ENCODE data around the gene CASKIN2.

The CASKIN2 gene

DNA sequence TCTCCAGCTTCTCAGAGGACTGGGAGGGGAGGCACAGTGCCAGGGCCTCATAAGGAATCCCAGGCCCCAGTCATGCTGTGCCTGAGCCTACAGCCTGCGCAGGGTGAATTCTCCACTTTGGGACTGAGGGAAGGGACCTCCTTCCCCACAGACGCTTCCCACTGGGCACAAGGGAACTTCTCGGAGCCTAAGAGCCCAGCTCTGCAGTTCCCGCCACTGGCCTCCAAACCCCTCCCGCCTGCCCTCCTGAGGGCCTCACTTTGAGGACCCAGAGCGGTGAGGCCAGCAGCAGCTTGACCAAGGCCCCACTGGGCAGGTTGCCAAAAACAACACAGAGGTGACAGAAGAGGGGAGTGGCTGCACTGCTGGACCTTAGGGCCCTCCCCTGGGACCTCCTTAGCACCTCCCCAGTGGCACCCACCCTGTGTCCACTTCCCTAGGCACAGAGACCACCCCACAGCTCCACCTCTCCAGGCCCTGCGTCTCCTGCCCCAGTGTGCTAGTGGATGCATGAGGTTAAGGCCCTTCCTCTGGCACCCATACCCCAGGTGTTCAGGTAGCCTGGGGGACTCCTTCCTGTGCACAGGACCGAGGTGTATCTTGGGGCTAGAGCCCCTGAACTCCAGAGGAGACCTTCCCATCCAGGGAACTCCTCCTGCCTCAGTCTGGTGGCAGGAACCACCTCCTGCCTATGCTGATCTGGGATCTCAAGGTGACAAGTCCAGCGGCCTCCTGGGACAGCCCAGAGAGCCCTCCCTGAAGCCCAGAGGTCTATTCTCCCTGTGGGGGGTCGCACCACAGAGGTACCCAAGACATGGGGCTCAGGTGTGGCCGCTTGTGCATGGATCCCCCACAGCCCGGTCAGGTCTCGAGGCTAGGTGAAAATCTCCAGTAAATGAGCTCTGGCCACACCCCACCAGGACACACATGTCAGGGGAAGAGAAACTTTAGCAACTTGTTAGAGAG is 3.4 kb downstream of the CASKIN2 start:
- TF ChIP-seq POLR2A (IDR thresholded peaks at IDR 0.05; ENCODE audit: low read length) = no peak
- TF ChIP-seq GATA1 (IDR thresholded peaks at IDR 0.05; ENCODE audit: low read depth, low read length) = no peak
- DNase-seq = peak; percentile 29 to 46

DNA sequence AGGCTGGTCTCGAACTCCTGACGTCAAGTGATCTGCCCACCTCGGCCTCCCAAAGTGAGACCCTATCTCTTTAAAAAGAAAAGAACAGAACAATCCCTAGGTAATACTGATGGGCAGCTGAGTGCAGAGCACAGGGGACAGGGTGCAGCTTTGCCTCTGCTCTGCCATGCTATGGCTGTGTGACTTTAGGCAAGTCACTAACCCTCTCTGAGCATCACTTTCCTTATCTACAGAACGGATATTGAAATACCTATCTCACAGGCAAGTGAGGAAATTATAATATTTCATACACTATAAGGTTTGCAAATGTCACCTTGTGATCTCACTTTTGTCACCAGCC is 4.1 kb downstream of the CASKIN2 start:
- DNase-seq = no peak
- no peak for TF ChIP-seq GATA1 (IDR thresholded peaks at IDR 0.05; ENCODE audit: low read depth, low read length)
- TF ChIP-seq POLR2A (IDR thresholded peaks at IDR 0.05; ENCODE audit: low read length) = no peak

DNA sequence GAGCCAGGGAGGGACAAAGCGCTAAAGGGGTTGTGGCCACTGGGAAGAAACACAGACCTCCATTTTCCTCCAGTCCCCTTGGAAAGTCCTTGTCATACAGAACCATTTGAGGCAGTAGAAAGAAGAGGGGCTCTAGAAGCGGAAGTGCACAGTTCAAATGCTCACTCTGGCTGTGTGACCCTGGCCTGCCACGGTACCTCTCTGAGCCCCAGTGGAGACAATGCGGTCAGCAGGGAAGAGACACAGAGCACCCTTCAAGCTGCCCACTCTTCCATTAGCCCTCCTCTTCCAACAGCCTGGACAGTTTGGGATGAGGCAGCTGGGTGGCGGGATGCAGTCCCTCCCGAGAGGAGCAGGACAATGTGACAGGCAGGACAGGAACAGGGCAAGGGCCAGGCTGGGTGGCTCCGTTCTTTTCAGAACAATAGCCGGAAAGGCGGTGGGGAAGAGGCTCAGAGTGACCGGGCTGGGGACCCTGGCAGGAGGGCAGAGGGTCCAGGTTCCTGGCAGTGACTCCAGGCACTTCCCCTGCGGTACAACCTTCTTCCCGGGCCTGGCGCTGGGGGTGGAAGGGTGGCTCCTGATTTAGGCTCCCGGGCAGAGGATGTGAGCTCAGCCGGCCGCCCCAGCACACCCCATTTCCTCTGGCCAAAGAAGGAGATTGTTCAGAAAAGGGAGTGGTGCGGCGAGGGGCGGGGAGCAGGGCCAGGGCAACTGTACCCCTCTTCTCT is 5.6 kb downstream of the CASKIN2 start:
- DNase-seq = no peak
- no peak for TF ChIP-seq GATA1 (IDR thresholded peaks at IDR 0.05; ENCODE audit: low read depth, low read length)
- TF ChIP-seq POLR2A (IDR thresholded peaks at IDR 0.05; ENCODE audit: low read length) = no peak

DNA sequence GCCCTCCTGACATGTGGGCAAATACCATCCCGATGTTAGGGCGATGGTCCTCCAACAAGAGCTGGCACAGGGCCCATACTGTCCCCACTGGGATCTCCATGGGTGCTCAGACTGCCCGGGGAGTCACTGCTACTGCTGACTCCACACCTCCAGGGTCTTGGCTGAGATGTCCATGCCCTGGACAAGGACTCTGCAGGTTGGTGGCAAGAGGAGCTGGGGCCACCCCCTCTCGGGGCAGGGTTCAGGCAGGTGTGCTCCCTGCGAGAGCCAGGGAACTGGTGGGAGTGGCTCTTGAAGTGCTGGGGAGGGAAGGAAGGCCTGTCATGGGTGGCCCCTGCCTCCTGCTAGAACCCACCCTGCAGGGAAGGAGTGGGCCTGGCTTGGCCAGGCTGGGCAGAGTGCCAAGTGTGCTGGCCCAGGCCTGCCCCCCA is 6.4 kb downstream of the CASKIN2 start:
- DNase-seq = no peak
- TF ChIP-seq GATA1 (IDR thresholded peaks at IDR 0.05; ENCODE audit: low read depth, low read length) = no peak
- no peak for TF ChIP-seq POLR2A (IDR thresholded peaks at IDR 0.05; ENCODE audit: low read length)

DNA sequence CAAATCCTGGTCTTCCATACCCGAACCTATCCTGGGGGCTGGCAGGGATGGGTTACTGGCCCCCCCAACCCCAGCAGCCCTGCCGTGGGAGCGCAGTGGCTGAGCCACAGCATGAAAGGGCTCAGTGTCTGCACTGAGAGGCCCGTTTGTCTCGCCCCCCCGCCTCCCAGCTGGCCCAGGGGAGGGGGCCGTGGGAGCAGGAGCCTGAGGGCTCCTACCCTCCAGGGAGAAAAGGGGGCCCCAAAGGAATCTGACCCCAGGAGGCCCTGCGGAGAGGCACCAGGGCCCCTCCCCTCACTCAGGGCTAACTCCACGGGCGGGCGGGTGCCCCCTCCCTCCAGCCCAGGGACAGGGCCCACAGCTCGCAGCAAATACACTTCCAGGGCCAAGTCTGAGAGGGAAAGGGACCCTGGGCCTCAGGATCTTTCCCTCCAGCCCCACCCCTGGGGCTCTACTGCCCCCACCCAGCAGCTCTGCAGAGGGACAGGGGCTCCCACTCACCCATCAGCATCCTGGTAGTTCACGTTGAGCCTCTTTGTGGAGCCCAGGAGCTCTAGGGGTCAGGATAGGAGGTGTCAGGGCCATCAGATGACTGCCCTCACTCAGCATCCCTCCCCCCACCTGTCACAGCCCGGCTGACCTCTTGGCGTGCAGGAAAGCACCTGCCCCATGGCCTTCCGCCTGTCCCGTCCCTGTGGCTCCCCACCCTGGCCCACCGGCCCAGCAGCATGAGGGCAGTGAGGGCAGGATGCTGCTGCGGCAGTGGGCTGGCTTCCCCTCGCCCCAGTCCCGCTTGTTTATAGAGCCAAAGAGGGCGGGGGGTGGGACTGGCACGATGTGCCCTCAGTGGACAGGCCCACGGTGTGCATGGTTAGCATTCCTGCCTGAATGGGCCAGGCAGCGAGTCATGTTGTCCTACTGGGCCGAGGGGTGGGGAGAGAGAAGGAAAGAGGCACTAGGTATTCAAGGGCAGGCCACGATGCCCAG is 7.3 kb downstream of the CASKIN2 start:
- DNase-seq = no peak
- TF ChIP-seq GATA1 (IDR thresholded peaks at IDR 0.05; ENCODE audit: low read depth, low read length) (no peak), POLR2A (IDR thresholded peaks at IDR 0.05; ENCODE audit: low read length) (no peak)

DNA sequence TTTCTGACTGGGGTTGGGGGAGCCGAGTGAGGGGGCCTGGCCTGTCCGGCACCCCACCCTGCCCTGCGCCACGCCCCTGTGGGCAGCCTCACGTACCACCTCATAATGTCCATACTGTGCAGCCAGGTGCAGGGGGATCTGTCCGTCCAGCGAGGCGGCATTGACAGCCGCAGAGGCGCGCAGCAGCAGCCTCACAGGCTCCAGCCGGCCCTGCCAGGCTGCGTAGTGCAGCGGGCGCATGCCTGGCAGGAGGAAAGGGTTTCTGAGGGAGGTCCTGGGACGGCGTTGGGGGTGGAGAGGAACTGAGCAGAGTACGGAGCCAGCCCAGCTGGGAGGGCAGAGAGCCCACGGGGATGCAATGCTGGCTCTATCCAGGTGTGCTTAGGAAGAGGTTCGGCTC is 8.4 kb downstream of the CASKIN2 start:
- TF ChIP-seq GATA1 (IDR thresholded peaks at IDR 0.05; ENCODE audit: low read depth, low read length) (no peak), POLR2A (IDR thresholded peaks at IDR 0.05; ENCODE audit: low read length) (no peak)
- DNase-seq = no peak

DNA sequence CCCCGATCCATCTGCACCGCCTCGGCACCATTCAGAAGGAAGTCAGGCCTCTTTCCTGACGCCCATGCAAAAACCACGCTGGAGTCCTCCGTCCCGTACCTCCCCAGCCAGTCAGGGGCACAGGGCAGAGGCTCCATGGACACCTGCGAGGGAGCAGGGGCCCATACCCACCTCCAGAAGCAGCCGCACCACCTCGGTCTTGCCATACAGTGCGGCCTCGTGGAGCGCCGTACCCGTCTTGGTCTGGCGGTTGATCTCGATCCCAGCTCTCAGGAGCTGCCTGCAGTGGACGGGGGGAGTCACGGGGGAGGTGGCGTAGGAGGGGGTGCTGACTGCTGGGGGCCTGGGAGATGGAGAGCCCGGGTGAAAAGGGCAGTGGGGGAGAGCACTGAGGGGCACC is 9.2 kb downstream of the CASKIN2 start:
- TF ChIP-seq GATA1 (IDR thresholded peaks at IDR 0.05; ENCODE audit: low read depth, low read length) = no peak
- TF ChIP-seq POLR2A (IDR thresholded peaks at IDR 0.05; ENCODE audit: low read length) = no peak
- no peak for DNase-seq

DNA sequence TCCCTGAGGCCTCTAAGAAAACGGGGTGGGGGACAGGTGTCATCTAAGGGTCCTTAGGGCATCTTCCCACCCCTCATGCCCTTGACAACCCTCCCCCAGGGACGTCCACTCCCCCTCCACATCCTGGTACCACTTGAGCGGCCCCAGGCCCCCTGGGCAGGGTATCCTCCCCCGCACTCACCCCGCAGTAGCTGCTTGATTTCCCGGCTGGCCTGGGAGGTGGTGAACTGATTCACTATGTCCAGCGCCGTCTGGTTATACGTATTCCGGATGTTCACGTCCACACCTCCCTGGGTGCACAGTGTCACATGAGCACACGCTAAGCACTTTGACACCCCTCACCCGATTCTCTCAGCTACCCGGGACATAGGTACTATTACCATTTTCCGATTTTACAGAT is 9.7 kb downstream of the CASKIN2 start:
- TF ChIP-seq GATA1 (IDR thresholded peaks at IDR 0.05; ENCODE audit: low read depth, low read length) = no peak
- TF ChIP-seq POLR2A (IDR thresholded peaks at IDR 0.05; ENCODE audit: low read length) = no peak
- DNase-seq = no peak

DNA sequence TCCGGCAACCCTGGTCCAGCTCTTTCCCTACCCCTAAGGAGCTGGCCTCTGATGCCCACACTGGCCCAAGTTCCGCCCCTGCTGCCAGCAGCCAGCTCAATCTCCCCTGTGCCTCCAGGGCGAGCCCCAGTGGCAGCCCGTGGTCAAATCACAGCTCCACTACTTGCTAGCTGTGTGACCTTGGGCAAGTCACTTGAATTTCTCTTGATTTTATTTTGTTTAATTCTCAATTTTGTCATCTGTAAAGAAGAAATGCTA is 10.3 kb downstream of the CASKIN2 start:
- TF ChIP-seq GATA1 (IDR thresholded peaks at IDR 0.05; ENCODE audit: low read depth, low read length) (no peak), POLR2A (IDR thresholded peaks at IDR 0.05; ENCODE audit: low read length) (no peak)

DNA sequence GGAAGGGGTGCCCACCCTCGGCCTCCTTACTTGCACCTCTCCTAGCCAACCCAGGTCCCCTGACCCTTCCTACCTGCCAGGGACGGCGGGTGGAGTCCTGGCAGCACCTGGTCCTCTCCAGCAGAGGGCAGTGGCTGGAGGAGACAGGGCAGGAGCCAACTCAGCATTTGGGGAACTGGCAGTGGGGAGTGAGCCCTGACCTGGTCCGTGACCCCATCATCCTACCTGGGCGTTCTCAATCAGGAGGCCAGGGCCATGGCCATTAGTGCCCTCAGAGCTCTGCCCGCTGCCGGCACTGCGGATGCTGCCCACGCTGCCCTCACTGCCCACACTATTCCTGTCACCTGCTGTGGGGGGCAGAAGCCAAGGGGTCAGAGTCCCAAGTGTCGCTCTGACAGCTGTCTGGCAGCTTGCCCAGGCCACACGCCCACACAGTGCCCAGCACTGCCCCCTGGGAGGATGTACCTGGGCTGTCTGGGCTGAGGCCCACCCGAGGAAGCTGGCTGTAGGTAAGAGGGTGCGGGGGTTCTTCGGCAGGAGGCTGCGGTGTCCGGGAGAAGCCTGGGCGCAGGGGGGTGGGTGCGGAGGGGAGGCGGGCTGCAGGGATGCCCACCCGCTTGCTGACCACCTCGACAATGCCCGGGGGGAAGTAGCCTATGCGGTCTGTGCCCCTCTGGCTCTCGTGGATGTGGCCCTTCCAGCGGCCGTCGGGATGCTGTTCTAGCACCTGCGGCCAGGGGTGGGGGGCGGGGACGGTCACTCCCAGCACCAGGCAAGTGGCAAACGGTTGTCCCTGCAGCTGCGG is 10.8 kb downstream of the CASKIN2 start:
- TF ChIP-seq POLR2A (IDR thresholded peaks at IDR 0.05; ENCODE audit: low read length) (no peak), GATA1 (IDR thresholded peaks at IDR 0.05; ENCODE audit: low read depth, low read length) (no peak)

More for the DNA sequence above, 10.3 kb downstream of the CASKIN2 start:
- no peak for DNase-seq

DNA sequence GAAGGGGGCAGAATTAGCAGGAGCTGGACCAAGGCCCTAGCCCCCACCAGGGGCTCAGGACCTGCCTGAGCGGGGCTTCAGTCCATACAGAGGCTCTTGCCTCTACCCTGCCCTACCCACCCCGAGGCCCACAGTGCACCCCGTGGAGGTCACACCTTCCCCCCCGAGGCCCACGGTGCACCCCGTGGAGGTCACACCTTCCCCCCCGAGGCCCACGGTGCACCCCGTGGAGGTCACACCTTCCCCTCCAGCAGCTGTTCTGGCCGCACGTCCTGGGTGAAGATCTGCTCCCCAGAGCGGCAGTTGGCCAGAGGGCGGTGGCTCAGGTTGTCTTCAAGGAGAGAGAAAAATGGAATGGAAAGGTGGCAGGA is 11.4 kb downstream of the CASKIN2 start:
- no peak for DNase-seq
- no peak for TF ChIP-seq POLR2A (IDR thresholded peaks at IDR 0.05; ENCODE audit: low read length)
- TF ChIP-seq GATA1 (IDR thresholded peaks at IDR 0.05; ENCODE audit: low read depth, low read length) = no peak

More for the DNA sequence above, 10.8 kb downstream of the CASKIN2 start:
- peak; percentile 26 to 56 for DNase-seq

DNA sequence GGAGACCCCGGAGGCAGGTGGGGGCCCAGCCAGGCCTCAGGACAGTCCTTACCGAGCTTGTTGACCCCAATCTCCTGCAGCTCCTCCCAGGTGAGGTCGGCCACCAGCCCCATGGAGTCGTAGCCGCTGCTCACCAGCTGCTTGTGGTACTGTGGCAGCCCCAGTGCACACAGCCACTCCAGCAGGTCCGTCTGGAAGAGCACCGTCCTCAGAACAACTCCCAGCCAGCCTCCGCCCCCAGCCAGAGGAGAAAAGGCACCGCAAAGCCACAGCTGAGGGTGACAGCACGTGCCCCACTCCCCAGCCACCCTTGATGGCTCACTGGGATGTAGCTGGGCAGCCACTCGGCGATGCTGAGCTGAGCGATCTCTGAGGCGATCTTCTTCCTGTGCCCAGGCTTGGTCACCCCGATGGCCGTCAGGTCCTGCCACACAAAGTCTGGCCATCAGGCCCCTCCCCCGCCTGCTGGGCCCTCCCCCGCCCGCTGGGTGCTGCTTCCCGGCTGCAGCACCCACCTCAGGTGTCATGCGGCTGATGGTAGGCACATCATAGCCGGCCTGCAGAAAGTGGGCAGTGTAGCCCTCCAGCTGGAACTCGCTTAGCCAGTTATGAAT is 11.9 kb downstream of the CASKIN2 start:
- DNase-seq = no peak
- TF ChIP-seq GATA1 (IDR thresholded peaks at IDR 0.05; ENCODE audit: low read depth, low read length) (no peak), POLR2A (IDR thresholded peaks at IDR 0.05; ENCODE audit: low read length) (no peak)

Data from erythroblast (primary cell).